GM18511 (cell line): Measurements from ENCODE around the gene H2BK1.

ENCODE experiments used
- ATAC-seq: cut with Tn5 transposase; IDR thresholded peaks from one replicate; pipeline ENCODE4 v1.9.1; 2021; ENCODE audit warnings: mild to moderate bottlenecking, moderate library complexity; ENCODE audit not compliant: unreplicated experiment

The H2BK1 gene

DNA sequence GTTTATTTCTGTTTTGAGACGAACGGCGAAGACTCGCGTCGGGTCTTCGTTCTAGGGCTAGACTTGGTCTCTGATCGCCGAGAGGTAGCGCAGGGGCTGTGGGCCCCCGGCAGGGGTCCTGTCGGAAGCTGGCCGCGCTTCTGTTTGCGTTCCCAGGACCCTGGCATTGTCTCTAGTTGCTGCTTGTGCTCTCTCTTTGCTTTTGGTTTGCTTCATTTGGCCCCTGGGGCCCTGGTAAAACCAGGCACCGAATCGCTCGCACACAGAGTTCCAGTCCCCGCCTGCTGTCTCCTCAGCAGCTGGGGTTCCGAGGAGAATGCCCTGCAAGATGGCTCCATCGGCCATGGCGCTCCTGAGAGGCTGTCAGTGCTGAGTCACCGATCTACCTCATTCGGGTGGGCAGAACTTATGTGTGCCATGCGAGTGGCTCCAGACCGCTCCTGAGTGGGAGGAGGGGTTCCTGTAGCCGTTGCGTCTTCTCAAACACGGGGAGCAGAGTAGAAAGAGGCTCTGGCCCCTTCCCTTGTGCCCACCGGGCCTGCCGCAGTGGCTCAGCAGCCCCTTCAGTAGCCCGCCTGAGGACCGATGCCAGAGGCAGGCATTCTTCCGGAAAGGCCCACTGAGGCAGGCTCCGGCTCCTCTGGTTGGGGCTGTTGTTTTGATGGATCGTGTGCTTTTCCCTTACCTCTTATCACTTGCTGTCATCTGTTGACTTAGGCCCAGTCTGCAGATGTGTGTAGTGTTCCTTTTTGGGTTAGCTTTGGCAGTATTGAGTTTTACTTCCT is 22.8 kb upstream of the H2BK1 start:
- ATAC-seq, result peak; percentile 52

DNA sequence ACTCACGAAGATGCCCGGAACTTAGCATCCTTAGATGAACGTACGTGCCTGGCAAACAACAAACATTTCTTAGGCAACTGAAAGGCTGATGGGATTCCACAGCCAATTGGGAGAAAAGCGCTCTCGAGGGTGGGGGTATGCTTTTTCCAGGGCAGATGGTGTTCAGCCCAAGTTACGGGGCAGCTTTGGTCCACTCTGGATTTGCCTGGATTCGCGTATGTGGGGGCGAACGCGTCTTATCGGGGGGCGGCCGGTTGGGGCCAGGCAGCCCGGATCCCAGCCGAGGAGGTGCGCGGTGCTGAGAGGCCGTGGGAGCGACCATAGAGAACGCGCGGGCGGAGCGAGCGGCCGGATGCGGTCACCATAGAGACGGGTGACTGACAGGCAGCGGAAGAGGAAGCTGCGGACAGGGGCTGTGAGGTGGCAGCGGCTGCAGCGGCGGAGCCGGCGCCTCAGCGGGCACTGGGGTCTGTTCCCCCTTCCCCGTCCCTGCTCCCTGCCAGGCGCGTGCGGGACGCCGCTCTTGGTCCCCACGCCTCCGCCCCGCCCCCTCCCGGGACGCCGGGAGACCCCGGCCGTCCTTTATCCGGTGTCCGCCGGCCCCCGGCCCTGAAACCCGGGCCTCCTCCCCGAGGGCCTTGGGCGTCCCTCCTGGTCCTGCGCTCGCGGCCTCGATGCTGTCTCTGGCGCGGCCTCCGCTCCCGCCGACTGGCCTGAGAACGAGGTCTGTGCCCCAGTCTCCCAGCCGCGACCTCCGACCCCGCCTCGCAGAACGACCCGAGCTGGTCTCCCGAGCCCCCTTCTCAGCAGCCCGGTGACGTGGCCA is 22.0 kb upstream of the H2BK1 start, which contains the start of gene CHPF2:
TSS of gene CHPF2 (plus strand) at position 393 of the 826 bp plus-strand sequence. CDS start 1,529 bp downstream, outside the sequence.
- ATAC-seq, result peak; percentile 96

GRCh38 chr7:151231080-151231479 is 20.8 kb upstream of the H2BK1 start:
- no peak for ATAC-seq

- ATAC-seq, result no peak
These were observed 19.0 kb upstream of the H2BK1 start for GRCh38 chr7:151229249-151229648.

DNA sequence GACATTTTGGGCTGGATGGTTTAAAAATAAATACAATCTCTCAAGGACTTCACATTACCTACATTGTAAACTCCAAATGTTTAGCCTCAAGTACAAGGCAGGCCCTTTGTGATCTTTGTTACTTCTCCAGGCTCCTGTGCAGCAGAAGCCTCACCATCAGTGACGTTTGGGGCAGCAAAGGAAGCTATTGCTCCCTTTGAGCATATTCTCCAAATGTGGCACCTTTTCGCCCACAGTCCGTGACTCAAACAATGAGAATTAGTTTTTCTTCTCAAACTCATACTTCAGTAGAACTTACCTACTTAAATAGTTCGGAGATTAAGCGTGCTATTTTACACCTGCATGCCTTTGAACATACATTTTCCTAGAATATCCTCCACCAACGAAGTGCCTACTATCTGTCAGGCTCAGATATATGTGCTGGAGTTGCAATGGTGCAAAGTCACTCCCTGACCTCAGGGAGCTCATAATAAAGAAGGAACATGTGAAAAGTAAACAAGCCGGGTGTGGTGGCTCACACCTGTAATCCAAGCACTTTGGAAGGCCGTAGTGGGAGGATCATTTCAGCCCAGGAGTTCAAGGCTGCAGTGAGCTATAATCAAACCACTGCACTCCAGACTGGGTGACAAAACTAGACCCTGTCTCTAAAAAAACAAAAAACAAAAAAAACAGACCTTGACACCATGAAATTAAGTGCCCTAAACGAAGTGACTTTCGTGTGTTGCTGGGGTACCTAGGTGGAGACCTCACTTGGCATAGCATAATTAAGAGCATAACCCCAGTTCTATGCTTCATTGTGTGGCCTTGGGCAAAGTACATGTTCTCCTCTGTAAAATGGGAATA is 18.0 kb upstream of the H2BK1 start:
- ATAC-seq, result no peak

- peak; percentile 99 for ATAC-seq
These were observed 16.8 kb upstream of the H2BK1 start, which contains the start of gene ABCF2 for GRCh38 chr7:151226875-151227782. Gene ABCF2, minus strand, starts transcription at chr7:151227205. Its CDS starts 747 bp downstream, at chr7:151226458.

- peak; percentile 13 for ATAC-seq
These were observed 16.2 kb upstream of the H2BK1 start for GRCh38 chr7:151226560-151226874.

GRCh38 chr7:151225948-151226510 is 15.7 kb upstream of the H2BK1 start:
- no peak for ATAC-seq

GRCh38 chr7:151223728-151224127 is 13.4 kb upstream of the H2BK1 start:
- no peak for ATAC-seq

DNA sequence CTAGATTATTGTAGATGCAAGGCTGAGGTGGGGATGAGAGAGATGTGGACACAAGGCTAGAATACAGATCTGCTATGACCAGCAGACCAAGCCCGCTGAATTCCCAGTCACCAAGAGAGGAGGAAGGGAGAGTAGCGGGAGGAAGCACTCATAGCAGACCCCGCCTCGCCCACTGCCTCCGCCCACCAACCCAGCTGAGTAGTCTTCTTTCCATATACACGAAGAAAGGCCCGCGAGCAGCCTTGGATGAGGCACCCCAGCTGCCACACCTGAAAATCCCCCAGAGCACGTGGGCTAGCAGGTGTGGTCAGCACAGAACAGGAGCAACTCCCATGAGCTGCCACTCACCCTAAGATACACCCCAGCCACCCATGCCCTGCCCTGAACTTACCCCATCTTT is 7.9 kb upstream of the H2BK1 start:
- no peak for ATAC-seq

GRCh38 chr7:151215396-151215795 is 5.1 kb upstream of the H2BK1 start:
- ATAC-seq, result no peak

GRCh38 chr7:151213826-151214225 is 3.5 kb upstream of the H2BK1 start:
- no peak for ATAC-seq

DNA sequence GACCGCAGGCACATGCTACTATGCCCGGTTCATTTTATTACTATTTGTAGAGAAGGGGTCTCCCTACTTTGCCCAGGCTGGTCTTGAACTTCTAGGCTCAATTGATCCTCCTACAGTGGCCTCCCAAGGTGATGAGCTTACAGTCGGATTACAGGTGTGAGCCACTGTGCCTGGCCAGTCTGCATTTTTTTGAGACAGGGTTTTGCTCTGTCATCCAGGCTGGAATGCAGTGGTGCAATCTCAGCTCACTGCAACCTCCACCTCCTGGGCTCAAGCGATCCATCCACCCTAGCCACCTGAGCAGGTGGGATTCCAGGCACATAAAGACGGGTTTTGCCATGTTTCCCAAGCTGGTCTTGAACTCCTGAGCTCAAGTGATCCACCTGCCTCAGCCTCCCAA is 2.3 kb upstream of the H2BK1 start:
- no peak for ATAC-seq

GRCh38 chr7:151211155-151211772 is 976 bp upstream of the H2BK1 start:
- ATAC-seq, result no peak

GRCh38 chr7:151209588-151209987 is 700 bp downstream of the H2BK1 start:
- ATAC-seq, result no peak

DNA sequence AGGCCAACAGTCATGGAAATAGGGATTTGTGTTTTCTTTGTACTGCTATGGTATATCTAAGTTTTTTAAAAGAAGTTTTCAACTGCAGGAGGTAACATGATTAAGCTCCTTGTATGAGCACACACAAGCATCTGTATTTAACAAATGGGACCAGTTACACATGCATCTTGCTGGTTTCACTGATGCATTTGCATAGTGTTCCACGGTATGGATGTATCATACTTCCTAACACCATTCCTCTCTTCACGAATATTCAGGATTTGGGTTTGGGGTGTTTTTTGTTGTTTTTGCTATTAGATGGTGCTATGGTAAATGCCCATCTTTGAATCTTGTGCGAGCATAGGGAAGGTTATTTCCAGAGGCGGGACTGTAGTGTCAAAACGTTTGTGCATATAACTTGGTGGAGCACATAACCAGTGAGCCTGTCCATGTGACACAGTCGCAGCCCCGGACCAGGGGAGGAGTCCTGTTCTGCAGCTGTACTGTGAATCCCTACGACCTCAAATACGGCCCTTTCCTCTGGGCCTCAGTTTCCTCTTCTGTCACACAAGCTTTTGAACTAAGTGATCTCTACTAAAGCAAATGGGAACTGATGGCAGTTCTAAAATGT is 1.9 kb downstream of the H2BK1 start:
- no peak for ATAC-seq

- ATAC-seq, result no peak
These were observed 2.5 kb downstream of the H2BK1 start for GRCh38 chr7:151207804-151208203.

DNA sequence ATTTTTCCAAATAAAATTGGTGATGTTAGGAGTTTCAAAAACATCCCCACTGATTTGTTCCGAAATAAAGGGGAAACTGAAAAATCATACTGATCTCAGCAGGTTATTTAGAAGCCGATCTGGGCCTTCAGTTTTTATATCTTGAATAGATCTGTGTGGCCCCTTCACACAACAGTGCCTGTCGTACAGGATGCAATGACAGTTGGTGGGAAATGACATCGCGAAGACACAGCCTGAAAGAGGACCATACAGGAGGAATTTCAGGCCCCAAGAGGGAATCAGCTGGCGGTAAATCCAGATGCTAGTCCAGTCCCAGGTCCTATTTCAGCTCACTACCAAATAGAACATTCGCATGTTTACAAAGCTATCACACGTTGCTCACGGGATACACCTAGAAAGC is 3.0 kb downstream of the H2BK1 start:
- no peak for ATAC-seq

DNA sequence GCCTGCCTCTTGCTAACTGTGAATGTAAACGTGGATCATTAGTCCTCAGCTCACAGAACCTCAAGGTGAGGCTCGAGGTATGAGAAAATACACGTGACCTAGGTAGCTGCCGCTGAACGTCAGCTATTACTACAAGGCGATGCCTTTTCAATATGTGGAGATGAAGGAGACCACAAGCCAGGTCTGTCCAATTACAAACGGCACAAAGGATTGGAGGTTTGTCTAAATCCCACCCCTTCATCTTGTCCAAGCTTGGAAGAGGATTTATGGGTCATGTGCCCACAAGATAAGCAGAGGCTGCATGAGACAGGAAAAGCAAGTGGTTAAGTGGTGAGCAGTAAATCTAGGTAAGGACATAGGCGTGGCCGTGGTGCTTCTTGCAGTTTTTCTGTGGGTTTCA is 3.4 kb downstream of the H2BK1 start:
- no peak for ATAC-seq
